Endothelial cell (in vitro differentiated cells): Measurements from ENCODE around the gene C1orf167. TPM values are rescaled to one million over a fixed set of nuclear protein-coding genes. Genes with fewer than 3 reads are reported as not detected.

Experiments used
- DNase-seq: peaks from one replicate; pipeline ENCODE4 v3.0.0; 2021; ENCODE audit warnings: low spot score
- H3K27ac Mint-ChIP-seq: one replicate; pipeline ENCODE4 v1.8.0; 2021; ENCODE audit warnings: mixed read lengths, inconsistent platforms; ENCODE audit not compliant: unreplicated experiment
- H3K27me3 Mint-ChIP-seq: one replicate; pipeline ENCODE4 v1.8.0; 2021; ENCODE audit warnings: mild to moderate bottlenecking, moderate library complexity, mixed read lengths, inconsistent platforms; ENCODE audit not compliant: unreplicated experiment
- H3K36me3 Mint-ChIP-seq: one replicate; pipeline ENCODE4 v1.8.0; 2021; ENCODE audit warnings: mild to moderate bottlenecking, low read depth, mixed read lengths, inconsistent platforms; ENCODE audit not compliant: unreplicated experiment
- H3K4me1 Mint-ChIP-seq: one replicate; pipeline ENCODE4 v1.8.0; 2021; ENCODE audit warnings: mild to moderate bottlenecking, mixed read lengths, inconsistent platforms; ENCODE audit not compliant: unreplicated experiment
- H3K4me3 Mint-ChIP-seq: one replicate; pipeline ENCODE4 v1.8.0; 2021; ENCODE audit warnings: mild to moderate bottlenecking, mixed read lengths, inconsistent platforms; ENCODE audit not compliant: unreplicated experiment
- H3K9me3 Mint-ChIP-seq: one replicate; pipeline ENCODE4 v1.8.0; 2021; ENCODE audit warnings: mixed read lengths, inconsistent platforms; ENCODE audit not compliant: unreplicated experiment
- total RNA-seq: library from RNA; stranded (reverse); fragmentation: NEBNext Ultra II Directional; extraction: Animal tissue kit (Norgen Biotek cat#: 25700); gene quantifications from one replicate; pipeline ENCODE4 v1.2.1, GENCODE V29; 2021; ENCODE audit not compliant: unreplicated experiment
- TF ChIP-seq, protein P1 (sequence below): fragments of 200-600 bp; sonication (generic); IDR thresholded peaks from one replicate; pipeline ENCODE4 v1.5.0; 2021; ENCODE audit warnings: antibody characterized with exemption; ENCODE audit not compliant: unreplicated experiment

Gene C1orf167
- total RNA-seq, 1 donor from 2014 or later, result 0.44 TPM

- no peaks in the 10 kb centered on the region for H3K9me3 Mint-ChIP-seq
- H3K4me1 Mint-ChIP-seq, result peaks cover 2% of the 10 kb centered on the region
- H3K27ac Mint-ChIP-seq, result peak overlapping the region; percentile 11
- DNase-seq, result no peak
- TF ChIP-seq, protein P1, sequence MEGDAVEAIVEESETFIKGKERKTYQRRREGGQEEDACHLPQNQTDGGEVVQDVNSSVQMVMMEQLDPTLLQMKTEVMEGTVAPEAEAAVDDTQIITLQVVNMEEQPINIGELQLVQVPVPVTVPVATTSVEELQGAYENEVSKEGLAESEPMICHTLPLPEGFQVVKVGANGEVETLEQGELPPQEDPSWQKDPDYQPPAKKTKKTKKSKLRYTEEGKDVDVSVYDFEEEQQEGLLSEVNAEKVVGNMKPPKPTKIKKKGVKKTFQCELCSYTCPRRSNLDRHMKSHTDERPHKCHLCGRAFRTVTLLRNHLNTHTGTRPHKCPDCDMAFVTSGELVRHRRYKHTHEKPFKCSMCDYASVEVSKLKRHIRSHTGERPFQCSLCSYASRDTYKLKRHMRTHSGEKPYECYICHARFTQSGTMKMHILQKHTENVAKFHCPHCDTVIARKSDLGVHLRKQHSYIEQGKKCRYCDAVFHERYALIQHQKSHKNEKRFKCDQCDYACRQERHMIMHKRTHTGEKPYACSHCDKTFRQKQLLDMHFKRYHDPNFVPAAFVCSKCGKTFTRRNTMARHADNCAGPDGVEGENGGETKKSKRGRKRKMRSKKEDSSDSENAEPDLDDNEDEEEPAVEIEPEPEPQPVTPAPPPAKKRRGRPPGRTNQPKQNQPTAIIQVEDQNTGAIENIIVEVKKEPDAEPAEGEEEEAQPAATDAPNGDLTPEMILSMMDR, result no peak
- peaks cover 45% of the 10 kb centered on the region for H3K36me3 Mint-ChIP-seq
- H3K4me3 Mint-ChIP-seq, result peak overlapping the region; percentile 39
- H3K27me3 Mint-ChIP-seq, result peaks cover 11% of the 10 kb centered on the region
Measured at GRCh38 chr1:11835441-11836225, 73.6 kb downstream of the C1orf167 start.

DNA sequence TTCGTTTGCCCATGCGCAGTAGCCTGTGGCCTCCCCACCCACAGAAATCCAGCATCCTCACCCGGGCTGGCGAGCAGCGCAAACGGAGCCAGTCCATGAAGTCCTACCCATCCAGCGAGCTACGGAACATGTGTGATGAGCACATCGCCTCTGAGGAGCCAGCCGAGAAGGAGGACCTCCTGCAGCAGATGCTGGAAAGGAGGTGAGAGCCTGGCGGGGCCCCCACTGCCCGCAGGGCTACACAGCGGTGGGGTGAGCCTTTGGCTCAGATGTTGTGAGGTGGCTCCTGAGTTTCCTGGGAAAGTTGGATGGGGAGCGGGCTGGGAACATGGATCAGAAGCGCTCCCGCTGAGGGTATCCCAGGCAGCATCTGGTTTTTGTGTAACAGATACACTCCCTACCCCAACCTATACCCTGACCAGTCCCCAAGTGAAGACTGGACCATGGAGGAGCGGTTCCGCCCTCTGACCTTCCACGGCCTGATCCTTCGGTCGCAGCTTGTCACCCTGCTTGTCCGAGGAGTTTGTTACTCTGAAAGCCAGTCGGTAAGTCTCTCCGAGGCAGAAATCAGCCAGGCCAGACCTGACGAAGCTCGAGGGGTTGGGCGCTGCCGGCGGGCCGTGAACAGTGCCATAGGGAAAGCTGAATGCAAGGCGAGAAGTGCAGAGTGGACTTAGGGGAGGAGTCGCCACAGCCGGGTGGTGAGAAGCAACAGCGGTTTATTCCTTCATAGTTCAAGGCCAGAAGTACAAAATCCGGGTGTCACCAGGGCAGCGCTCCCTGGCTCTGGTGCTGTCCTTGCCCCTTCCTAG, 75.2 kb downstream of the C1orf167 start:
- DNase-seq, result no peak
- H3K4me1 Mint-ChIP-seq, result peaks cover 5% of the 10 kb centered on the region
- H3K27ac Mint-ChIP-seq, result no peak overlapping the region
- no peaks in the 10 kb centered on the region for H3K9me3 Mint-ChIP-seq
- peaks cover 11% of the 10 kb centered on the region for H3K27me3 Mint-ChIP-seq
- TF ChIP-seq, protein P1, result no peak
- H3K36me3 Mint-ChIP-seq, result peaks cover 58% of the 10 kb centered on the region
- H3K4me3 Mint-ChIP-seq, result no peak overlapping the region

- Mint-ChIP-seq H3K36me3 (peaks cover 59% of the 10 kb centered on the region), H3K27me3 (peaks cover 11% of the 10 kb centered on the region)
Measured at GRCh38 chr1:11837767-11838348, 75.9 kb downstream of the C1orf167 start.

GRCh38 chr1:11838349-11839272, 76.6 kb downstream of the C1orf167 start:
- Mint-ChIP-seq H3K4me3 (peak overlapping the region; percentile 75), H3K4me1 (peaks cover 8% of the 10 kb centered on the region), H3K9me3 (no peaks in the 10 kb centered on the region), H3K36me3 (peaks cover 57% of the 10 kb centered on the region), H3K27me3 (peaks cover 7% of the 10 kb centered on the region), H3K27ac (peak overlapping the region; percentile 64)
- peak; percentile 81 for DNase-seq
- TF ChIP-seq, protein P1, result peak; percentile 78

More at GRCh38 chr1:11837767-11838348, 75.9 kb downstream of the C1orf167 start:
- Mint-ChIP-seq H3K4me1 (peaks cover 8% of the 10 kb centered on the region), H3K9me3 (no peaks in the 10 kb centered on the region), H3K4me3 (no peak overlapping the region), H3K27ac (no peak overlapping the region)
- DNase-seq, result no peak
- TF ChIP-seq, protein P1, result no peak

Other genes starting within 250 kb of the C1orf167 start
- 1.6 TPM for gene FBXO2, start 107.8 kb upstream of the C1orf167 start, total RNA-seq
- 10.2 TPM for gene FBXO44, start 107.3 kb upstream of the C1orf167 start, total RNA-seq
- gene FBXO6, start 98.0 kb upstream of the C1orf167 start, total RNA-seq, result 1.1 TPM
- gene MAD2L2, start 81.0 kb upstream of the C1orf167 start, total RNA-seq, result 28.0 TPM
- 0.46 TPM for gene DRAXIN, start 70.5 kb upstream of the C1orf167 start, total RNA-seq
- gene AGTRAP, start 26.1 kb upstream of the C1orf167 start, total RNA-seq, result 25.1 TPM
- gene MTHFR, start 43.8 kb downstream of the C1orf167 start, total RNA-seq, result 27.2 TPM
- gene CLCN6, start 44.0 kb downstream of the C1orf167 start, total RNA-seq, result 42.9 TPM
- gene NPPA, start 85.6 kb downstream of the C1orf167 start, total RNA-seq, result not detected
- gene NPPB, start 96.8 kb downstream of the C1orf167 start, total RNA-seq, result not detected
- gene KIAA2013, start 164.2 kb downstream of the C1orf167 start, total RNA-seq, result 38.0 TPM
- 173 TPM for gene PLOD1, start 172.5 kb downstream of the C1orf167 start, total RNA-seq
- 59.4 TPM for gene MFN2, start 218.3 kb downstream of the C1orf167 start, total RNA-seq